IPS-11a (cell line): ENCODE data around the gene BMP6.

ENCODE experiments used
- H3K4me3 ChIP-seq: one replicate; pipeline ENCODE4 v1.5.1; 2013; ENCODE audit warnings: low read depth, low read length, control low read depth

Gene BMP6

DNA sequence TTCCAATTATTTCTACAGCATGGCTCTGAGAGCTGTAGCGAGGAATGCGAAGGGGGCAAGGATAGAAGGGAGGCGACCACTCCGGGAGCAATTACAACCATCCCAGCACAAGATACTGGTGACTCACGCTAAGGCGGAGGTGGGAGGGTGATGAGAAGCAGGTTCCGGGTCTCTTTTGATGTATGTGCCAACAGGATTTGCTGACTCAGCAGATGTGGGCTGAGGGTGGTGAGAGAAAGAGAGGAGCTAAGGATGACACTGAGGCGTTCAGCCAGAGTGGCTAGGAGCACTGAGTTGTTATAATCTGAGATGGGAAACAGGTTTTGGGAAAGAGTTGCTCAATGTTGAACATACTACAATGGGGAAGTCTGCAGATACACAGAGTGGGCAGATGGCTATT lies 194.0 kb downstream of the BMP6 start:
- H3K4me3 ChIP-seq, result no peak overlapping the region

DNA sequence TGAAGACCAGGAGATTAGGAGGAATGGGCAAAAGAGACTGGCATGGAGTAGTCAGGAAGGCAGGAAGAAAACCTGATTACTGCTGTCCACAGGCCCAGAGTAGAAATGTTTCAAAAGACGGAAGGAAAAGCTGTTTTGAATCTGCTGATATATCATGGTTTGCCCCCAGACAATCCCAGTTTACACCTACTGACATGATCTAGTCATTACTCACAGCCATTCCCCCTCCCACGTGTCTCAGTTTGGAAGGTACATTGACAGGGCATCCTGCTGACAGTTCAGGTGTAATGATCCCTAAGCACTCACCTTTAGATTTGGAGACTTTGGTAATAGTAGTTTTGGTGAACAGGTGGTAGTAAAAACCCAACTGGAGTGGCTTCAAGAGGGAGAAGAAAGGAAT lies 194.5 kb downstream of the BMP6 start:
- H3K4me3 ChIP-seq, result no peak overlapping the region

DNA sequence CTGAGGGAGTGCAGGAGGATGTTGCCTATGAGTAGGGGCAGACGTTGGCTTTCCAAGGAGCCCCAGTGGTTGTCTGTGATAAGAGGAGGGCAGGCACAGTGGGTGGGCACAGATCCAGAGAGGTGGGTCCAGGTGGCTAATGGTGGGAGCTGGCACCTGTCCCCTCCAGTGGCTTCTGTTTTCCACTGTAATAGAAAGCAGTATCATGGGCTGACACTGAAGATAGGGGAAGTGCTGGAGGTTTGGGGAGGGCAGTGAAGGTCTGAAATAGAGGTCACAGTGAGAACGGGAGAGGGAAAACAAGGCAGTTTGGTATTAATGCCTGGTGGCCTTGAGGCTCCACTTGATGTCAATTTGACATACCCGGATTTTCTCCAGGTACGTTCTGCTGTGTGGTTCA lies 195.1 kb downstream of the BMP6 start:
- no peak overlapping the region for H3K4me3 ChIP-seq

DNA sequence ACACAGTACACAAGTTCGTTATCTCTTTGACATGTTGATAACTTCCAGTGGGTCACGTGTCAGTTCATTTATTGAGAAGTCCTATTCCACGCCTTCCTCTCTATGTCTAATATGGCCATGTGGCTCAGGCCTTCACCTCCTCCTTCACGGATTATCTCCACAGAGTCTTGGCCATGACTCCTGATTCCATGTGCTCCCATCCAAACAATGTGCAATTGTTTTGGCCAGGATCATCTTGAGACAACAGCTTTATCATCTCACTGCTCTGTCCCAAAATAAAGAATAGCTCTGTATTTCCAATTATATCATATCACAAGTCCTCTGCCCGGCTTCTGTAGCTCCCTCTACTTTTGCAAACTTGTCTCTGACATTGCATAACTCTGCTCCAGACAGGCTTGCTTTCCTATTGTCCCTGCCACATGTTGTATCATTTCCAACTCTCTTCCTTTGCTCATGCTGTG lies 195.8 kb downstream of the BMP6 start:
- no peak overlapping the region for H3K4me3 ChIP-seq

DNA sequence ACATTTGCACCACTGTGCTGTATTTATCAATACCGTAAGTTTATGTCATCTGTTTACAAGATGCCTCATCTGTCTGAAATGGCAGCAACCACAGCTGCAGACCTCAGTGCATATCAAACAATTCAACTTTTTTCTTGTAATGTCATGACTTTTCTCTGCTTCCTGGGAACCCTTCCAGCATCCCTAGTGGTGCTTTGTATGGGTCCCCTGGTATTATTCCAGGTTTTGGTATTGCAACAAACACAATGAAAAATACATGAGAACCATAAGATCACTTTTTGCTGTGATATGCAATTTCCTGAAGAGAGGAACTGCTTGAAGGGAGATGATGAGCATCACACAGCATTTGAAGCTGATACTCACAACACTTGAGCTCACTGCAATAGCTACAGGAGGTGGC lies 196.7 kb downstream of the BMP6 start:
- no peak overlapping the region for H3K4me3 ChIP-seq

DNA sequence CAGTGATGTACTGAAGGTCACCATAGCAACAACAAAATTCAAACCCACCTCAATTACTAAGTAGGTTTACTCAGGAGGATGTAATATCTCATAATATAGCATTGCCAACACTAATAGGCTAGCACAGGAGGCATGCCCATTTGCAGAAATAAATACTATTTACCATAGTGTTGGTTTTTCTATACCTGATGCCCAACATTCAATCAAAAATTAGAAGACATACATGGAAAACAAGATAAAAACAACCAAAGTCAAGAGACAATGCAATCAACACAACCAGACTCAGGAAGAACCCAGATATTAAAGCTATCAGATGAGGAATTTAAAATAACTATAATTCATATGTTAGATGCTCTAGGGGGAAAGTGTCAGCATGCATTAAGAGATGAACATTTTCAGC lies 199.0 kb downstream of the BMP6 start:
- no peak overlapping the region for H3K4me3 ChIP-seq
